GM10248 (cell line): Measurements from ENCODE around the gene PTPN11.

Source experiments
- CTCF ChIA-PET: fragments of 300-600 bp; sonication (Branson Sonifier 250); formaldehyde crosslinking; extraction: SDS; loops from one replicate; lab custom pipeline; 2021; ENCODE audit warnings: antibody characterized with exemption; lab: Yijun Ruan, JAX
- POLR2A ChIA-PET: fragments of 350-650 bp; sonication (Branson Sonifier 250); formaldehyde crosslinking; extraction: SDS; loops from one replicate; lab custom pipeline; 2020; ENCODE audit warnings: antibody characterized with exemption; lab: Yijun Ruan, JAX
- DNase-seq: peaks from one replicate; pipeline ENCODE4 v3.0.0; 2012; ENCODE audit errors: extremely low spot score
- TF ChIP-seq, protein P1 (sequence below): IDR thresholded peaks from 2 replicates; pipeline ENCODE4 v1.5.1; 2012; ENCODE audit warnings: mild to moderate bottlenecking, low read depth; ENCODE audit errors: extremely low read depth, missing control alignments, control extremely low read depth

PTPN11 gene

DNA sequence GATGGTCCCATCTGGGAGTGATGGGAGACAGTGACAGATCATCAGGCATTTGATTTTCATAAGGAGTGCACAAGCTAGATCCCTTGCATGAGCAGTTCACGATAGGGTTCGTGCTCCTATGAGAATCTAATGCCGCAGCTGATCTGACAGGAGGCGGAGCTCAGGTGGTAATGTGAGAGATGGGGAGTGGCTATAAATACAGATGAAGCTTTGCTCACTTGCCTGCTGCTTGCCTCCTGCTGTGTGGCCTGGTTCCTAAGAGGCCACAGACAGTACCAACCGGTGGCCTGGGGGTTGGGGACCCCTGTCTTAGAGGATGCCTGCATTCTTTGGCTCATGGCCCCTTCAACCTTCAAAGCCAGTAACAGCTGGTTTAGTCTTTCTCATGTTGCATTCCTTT lies 130.3 kb downstream of the PTPN11 start:
- ChIA-PET POLR2A (no interaction called here), CTCF (no interaction called here)
- TF ChIP-seq, protein P1, sequence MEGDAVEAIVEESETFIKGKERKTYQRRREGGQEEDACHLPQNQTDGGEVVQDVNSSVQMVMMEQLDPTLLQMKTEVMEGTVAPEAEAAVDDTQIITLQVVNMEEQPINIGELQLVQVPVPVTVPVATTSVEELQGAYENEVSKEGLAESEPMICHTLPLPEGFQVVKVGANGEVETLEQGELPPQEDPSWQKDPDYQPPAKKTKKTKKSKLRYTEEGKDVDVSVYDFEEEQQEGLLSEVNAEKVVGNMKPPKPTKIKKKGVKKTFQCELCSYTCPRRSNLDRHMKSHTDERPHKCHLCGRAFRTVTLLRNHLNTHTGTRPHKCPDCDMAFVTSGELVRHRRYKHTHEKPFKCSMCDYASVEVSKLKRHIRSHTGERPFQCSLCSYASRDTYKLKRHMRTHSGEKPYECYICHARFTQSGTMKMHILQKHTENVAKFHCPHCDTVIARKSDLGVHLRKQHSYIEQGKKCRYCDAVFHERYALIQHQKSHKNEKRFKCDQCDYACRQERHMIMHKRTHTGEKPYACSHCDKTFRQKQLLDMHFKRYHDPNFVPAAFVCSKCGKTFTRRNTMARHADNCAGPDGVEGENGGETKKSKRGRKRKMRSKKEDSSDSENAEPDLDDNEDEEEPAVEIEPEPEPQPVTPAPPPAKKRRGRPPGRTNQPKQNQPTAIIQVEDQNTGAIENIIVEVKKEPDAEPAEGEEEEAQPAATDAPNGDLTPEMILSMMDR, result no peak
- DNase-seq, result no peak

DNA sequence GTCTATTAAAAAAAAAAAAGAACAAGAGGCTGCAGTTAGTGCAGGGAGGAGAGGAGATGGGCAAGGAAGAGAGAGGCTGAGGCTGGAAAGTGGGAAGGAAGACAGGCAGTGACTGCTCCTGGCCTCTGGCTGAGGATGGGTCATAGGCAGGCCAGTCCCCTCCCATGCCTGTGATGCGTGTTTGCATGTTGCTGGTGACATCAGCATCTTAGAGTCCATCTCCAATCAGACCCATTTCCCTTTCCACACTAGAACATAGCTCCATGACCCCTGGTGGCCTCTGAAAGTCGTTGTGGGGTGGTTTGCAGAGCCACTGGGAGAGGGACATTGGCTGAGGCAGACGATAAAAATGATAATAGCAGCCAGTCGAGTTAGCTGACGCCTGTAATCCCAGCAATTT lies 132.9 kb downstream of the PTPN11 start:
- POLR2A ChIA-PET, result no interaction called here
- CTCF ChIA-PET, result interaction anchor here (0.8 kb wide), 1 partner anchor 12 kb away, joined by 3 read pairs; no protein-coding TSS in a partner anchor
- no peak for DNase-seq
- TF ChIP-seq, protein P1, result no peak

DNA sequence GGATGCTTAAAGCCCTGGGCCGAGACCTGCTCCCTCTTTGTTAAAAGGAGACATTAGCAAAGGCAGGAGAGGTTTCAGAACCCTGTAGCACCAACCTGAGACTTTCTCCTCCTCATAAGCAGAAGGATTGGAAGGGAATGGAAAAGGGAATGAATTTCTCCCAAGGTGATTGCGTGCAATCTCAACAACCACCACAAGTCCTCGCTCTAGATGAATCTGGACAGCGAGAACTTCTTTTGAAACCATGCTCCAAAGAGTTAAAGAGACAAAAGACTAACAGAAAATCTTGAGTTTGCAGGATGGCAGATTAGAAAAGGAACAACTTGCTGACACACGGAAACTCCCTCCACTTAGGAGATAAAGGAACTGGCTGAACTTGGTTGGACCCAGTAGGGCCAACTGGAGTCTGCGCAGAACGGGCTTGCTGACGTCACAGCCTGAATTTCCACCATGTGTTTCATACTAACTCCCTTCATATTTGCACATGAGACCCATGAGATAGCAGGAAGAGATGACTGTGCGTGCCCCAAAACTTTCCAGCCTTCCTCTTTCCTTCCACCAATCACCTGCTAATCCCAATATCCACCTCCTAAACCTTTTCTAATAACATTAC lies 137.0 kb downstream of the PTPN11 start:
- ChIA-PET POLR2A (no interaction called here), CTCF (no interaction called here)
- TF ChIP-seq, protein P1, result no peak
- no peak for DNase-seq

DNA sequence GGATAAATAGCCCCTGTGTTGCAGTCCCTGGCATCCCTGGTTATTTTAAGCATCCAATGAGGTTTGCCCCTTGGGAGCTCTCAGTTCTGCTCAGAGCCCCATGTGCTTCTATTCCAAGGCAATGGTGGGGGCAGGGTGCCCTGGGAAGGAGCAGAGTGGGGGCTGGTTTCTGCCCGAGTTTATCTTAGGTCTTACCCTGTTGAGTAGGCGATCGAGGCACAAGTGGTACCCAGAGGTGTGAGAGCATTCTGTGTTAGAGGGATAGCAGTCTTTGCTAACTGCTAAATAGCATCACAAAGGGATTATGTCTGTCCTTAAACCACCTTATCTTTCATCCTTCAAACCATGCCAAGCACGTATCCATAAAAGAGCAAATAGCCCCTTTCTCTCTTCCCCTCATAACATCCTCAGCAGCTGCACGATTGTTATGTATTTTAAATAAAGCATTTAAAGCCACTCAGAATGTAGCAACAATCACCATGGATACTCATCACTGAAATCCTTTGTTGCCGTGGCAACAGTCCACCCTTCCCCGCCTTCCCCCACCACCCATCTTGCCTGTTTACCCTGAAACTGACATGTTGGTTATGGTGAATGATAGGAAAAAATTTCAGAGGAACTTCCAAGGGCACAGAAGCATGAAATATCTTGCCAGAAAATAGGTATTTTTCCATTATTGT lies 139.3 kb downstream of the PTPN11 start:
- POLR2A ChIA-PET, result no interaction called here
- CTCF ChIA-PET, result no interaction called here
- DNase-seq, result no peak
- TF ChIP-seq, protein P1, result no peak
